ENCODE data around the gene PTGIS. TPM values are rescaled to one million over a fixed set of nuclear protein-coding genes. Genes with fewer than 3 reads are reported as not detected.

PTGIS gene
- total and polyA plus RNA-seq, 2 donors (not counting 1 experiment from before 2014, with no cell fraction given) = not detected

- no peak overlapping the region for H2AFZ ChIP-seq (ENCODE audit: insufficient read depth, low read depth, low read length, poor library complexity, severe bottlenecking)
- no peak overlapping the region for H3K4me3 ChIP-seq (ENCODE audit: control extremely low read depth in 1 of 5, extremely low read depth in 1 of 5, insufficient read depth in 1 of 5, low read depth in 2 of 5, low read length in 4 of 5)
- H3K9me3 ChIP-seq (ENCODE audit: control extremely low read depth in 1 of 3, control insufficient read depth in 2 of 3, insufficient read depth in 1 of 3, low read length in 2 of 3) = peaks cover 0 to 6% (median 5%) of the 10 kb centered on the region in 3 donors
- H3K79me2 ChIP-seq (ENCODE audit: control insufficient read depth, insufficient read depth, low read length) = no peaks in the 10 kb centered on the region
- TF ChIP-seq EZH2 (IDR thresholded peaks at IDR 0.05; ENCODE audit: borderline replicate concordance, insufficient read depth, low read depth, low read length, poor library complexity, severe bottlenecking) = no peak
- TF ChIP-seq CTCF (IDR thresholded peaks at IDR 0.05) = no peak
- Mint-ChIP-seq H3K9me3 (ENCODE audit: insufficient read depth) (no peaks in the 10 kb centered on the region), H3K4me1 (no peaks in the 10 kb centered on the region), H3K27ac (no peak overlapping the region), H3K27me3 (peaks cover 47% of the 10 kb centered on the region), H3K4me3 (no peak overlapping the region)
- H4K20me1 ChIP-seq (ENCODE audit: control insufficient read depth, insufficient read depth, low read length, poor library complexity, severe bottlenecking) = no peaks in the 10 kb centered on the region
- ATAC-seq (ENCODE audit: low read depth) (no peak), DNase-seq (no peak)
- H3K4me1 ChIP-seq (ENCODE audit: control insufficient read depth in 2 of 2, insufficient read depth in 2 of 2, low read length in 2 of 2) = no peaks in the 10 kb centered on the region
- intact Hi-C loops (cut with micrococcal nuclease) = no loop called here
- no peak overlapping the region for H3K4me2 ChIP-seq (replicated peaks; ENCODE audit: low read depth, low read length, poor library complexity, severe bottlenecking)
- no peak overlapping the region for H3K9ac ChIP-seq (ENCODE audit: low read length)
- 92% methylated on average over 4 of the region's 7 CpGs for WGBS (ENCODE audit: insufficient coverage)
- no peak overlapping the region for H3K27ac ChIP-seq (ENCODE audit: low read length in 2 of 2)
- H3K36me3 ChIP-seq (replicated peaks in 1 of 2; ENCODE audit: control extremely low read depth in 1 of 2, control insufficient read depth in 1 of 2, extremely low read depth in 1 of 2, insufficient read depth in 2 of 2, low read length in 1 of 2) = no peaks in the 10 kb centered on the region
- ChIA-PET POLR2A (no interaction called here), CTCF (no interaction called here)
- H3K27me3 ChIP-seq (replicated peaks in 1 of 4; ENCODE audit: control extremely low read depth in 1 of 4, control insufficient read depth in 3 of 4, insufficient read depth in 4 of 4, low read length in 3 of 4) = peaks cover 0 to 18% (median 5%) of the 10 kb centered on the region in 4 experiments
Measured at GRCh38 chr20:49560186-49560585, 7.8 kb downstream of the PTGIS start.

- TF ChIP-seq CTCF (IDR thresholded peaks at IDR 0.05) = no peak
- no peak for TF ChIP-seq EZH2 (IDR thresholded peaks at IDR 0.05; ENCODE audit: borderline replicate concordance, insufficient read depth, low read depth, low read length, poor library complexity, severe bottlenecking)
- Histone ChIP-seq H4K20me1 (ENCODE audit: control insufficient read depth, insufficient read depth, low read length, poor library complexity, severe bottlenecking) (no peaks in the 10 kb centered on the region), H3K4me2 (replicated peaks; ENCODE audit: low read depth, low read length, poor library complexity, severe bottlenecking) (no peak overlapping the region), H3K27me3 (replicated peaks in 1 of 4; ENCODE audit: control extremely low read depth in 1 of 4, control insufficient read depth in 3 of 4, insufficient read depth in 4 of 4, low read length in 3 of 4) (peaks cover 0 to 18% (median 5%) of the 10 kb centered on the region in 4 experiments), H3K36me3 (replicated peaks in 1 of 2; ENCODE audit: control extremely low read depth in 1 of 2, control insufficient read depth in 1 of 2, extremely low read depth in 1 of 2, insufficient read depth in 2 of 2, low read length in 1 of 2) (no peaks in the 10 kb centered on the region), H2AFZ (ENCODE audit: insufficient read depth, low read depth, low read length, poor library complexity, severe bottlenecking) (no peak overlapping the region), H3K27ac (ENCODE audit: low read length in 2 of 2) (no peak overlapping the region), H3K4me3 (ENCODE audit: control extremely low read depth in 1 of 5, extremely low read depth in 1 of 5, insufficient read depth in 1 of 5, low read depth in 2 of 5, low read length in 4 of 5) (no peak overlapping the region), H3K79me2 (ENCODE audit: control insufficient read depth, insufficient read depth, low read length) (no peaks in the 10 kb centered on the region), H3K9me3 (ENCODE audit: control extremely low read depth in 1 of 3, control insufficient read depth in 2 of 3, insufficient read depth in 1 of 3, low read length in 2 of 3) (peaks cover 0 to 6% (median 5%) of the 10 kb centered on the region in 3 donors), H3K4me1 (ENCODE audit: control insufficient read depth in 2 of 2, insufficient read depth in 2 of 2, low read length in 2 of 2) (no peaks in the 10 kb centered on the region), H3K9ac (ENCODE audit: low read length) (no peak overlapping the region)
- intact Hi-C loops (cut with micrococcal nuclease) = no loop called here
- DNase-seq (no peak), ATAC-seq (ENCODE audit: low read depth) (no peak)
- 94% methylated on average over 15 of the region's 19 CpGs for WGBS (ENCODE audit: insufficient coverage)
- Mint-ChIP-seq H3K4me3 (no peak overlapping the region), H3K27me3 (peaks cover 45% of the 10 kb centered on the region), H3K9me3 (ENCODE audit: insufficient read depth) (no peaks in the 10 kb centered on the region), H3K4me1 (no peaks in the 10 kb centered on the region), H3K27ac (no peak overlapping the region)
- CTCF ChIA-PET = no interaction called here
- POLR2A ChIA-PET = no interaction called here
Measured at GRCh38 chr20:49559411-49560081, 8.4 kb downstream of the PTGIS start.
